ENCODE measurements around the gene HADH.
"Not testable (repeated sequence)": the region's sequence is repeated elsewhere in the genome, so short reads cannot be mapped to it uniquely, and the experiment has no call there.

HADH gene

DNA sequence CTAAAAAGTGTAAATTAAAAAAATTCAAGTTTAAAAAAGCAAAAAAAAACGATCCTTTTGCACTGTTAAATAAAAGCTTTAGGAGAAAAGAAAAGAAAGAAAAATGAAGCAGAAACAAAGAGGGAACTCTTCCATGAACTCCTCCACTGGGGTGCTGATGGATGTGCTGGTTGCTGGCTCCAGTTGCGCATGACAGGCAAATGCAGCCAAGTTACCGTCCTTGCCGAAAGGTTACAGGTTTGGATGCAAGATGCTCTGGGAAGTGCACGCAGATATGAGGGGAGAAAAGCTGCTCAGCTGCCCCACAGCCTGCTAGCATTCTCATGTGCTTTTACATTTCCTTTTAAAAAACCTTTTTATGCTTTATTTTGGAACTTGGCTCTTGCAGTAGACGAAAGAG, 58.5 kb downstream of the HADH start:
- no peak overlapping the region for H3K4me3 Mint-ChIP-seq
- ATAC-seq (replicated peaks) (no peak), DNase-seq (no peak)
- H3K27ac Mint-ChIP-seq = no peak overlapping the region
- H3K27me3 Mint-ChIP-seq = no peaks in the 10 kb centered on the region
- H3K36me3 Mint-ChIP-seq (ENCODE audit: insufficient read depth) = peaks cover 17% of the 10 kb centered on the region
- H3K4me1 Mint-ChIP-seq (ENCODE audit: low read depth in 2 of 2) = peaks cover 11 to 16% of the 10 kb centered on the region in 2 donors
- no peaks in the 10 kb centered on the region for H3K9me3 Mint-ChIP-seq

DNA sequence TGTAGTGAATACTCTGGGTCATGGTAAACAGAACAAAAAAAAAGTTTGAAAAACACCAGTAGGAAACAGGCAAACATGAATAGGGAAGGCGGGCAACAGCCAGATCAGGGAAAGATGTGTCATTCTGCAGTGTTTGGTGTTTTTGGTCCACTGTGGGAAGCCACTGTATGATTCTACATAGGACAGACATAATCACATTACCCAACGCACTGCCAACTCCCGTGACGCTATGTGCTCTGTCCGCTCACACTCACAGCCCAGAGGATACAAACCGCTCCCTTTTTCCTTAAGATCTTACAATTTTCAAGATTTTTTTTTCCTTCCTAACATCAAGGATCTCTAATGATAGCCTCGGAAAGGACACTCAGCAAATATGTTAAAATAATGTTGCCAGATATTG, 59.3 kb downstream of the HADH start:
- DNase-seq = no peak
- ATAC-seq (replicated peaks) = no peak
- Mint-ChIP-seq H3K36me3 (ENCODE audit: insufficient read depth) (peaks cover 17% of the 10 kb centered on the region), H3K9me3 (no peaks in the 10 kb centered on the region), H3K27ac (peak overlapping the region; percentile 84 to 93), H3K27me3 (peaks cover 0 to 5% of the 10 kb centered on the region in 2 donors), H3K4me3 (peak overlapping the region; percentile 80 to 84), H3K4me1 (ENCODE audit: low read depth in 2 of 2) (peaks cover 11 to 16% of the 10 kb centered on the region in 2 donors)

DNA sequence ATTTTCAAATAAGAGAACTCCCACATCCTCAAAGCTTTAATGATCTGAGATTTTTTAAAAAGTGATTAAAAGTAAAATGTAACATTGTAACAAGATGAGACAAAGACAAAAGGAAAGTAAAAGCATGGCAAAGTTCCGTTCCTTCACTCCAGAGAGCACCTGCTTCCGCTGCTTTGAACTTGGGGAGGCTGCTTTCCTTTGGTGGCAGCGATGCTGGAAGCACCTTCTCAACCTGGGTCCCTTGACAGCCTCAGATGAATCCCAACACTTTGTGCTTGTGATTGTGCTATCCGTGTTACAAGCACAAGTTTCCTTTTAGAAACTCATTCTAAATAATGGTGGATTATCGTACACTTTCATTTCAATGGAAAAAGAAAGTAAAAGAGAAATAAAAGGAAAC, 59.7 kb downstream of the HADH start:
- H3K4me1 Mint-ChIP-seq (ENCODE audit: low read depth in 2 of 2) = peaks cover 11 to 14% of the 10 kb centered on the region in 2 donors
- peaks cover 17% of the 10 kb centered on the region for H3K36me3 Mint-ChIP-seq (ENCODE audit: insufficient read depth)
- H3K27me3 Mint-ChIP-seq = peaks cover 0 to 8% of the 10 kb centered on the region in 2 donors
- no peak for DNase-seq
- peak overlapping the region; percentile 84 to 93 for H3K27ac Mint-ChIP-seq
- peak; percentile 31 for ATAC-seq (replicated peaks)
- H3K4me3 Mint-ChIP-seq = peak overlapping the region; percentile 80 to 84
- no peaks in the 10 kb centered on the region for H3K9me3 Mint-ChIP-seq

DNA sequence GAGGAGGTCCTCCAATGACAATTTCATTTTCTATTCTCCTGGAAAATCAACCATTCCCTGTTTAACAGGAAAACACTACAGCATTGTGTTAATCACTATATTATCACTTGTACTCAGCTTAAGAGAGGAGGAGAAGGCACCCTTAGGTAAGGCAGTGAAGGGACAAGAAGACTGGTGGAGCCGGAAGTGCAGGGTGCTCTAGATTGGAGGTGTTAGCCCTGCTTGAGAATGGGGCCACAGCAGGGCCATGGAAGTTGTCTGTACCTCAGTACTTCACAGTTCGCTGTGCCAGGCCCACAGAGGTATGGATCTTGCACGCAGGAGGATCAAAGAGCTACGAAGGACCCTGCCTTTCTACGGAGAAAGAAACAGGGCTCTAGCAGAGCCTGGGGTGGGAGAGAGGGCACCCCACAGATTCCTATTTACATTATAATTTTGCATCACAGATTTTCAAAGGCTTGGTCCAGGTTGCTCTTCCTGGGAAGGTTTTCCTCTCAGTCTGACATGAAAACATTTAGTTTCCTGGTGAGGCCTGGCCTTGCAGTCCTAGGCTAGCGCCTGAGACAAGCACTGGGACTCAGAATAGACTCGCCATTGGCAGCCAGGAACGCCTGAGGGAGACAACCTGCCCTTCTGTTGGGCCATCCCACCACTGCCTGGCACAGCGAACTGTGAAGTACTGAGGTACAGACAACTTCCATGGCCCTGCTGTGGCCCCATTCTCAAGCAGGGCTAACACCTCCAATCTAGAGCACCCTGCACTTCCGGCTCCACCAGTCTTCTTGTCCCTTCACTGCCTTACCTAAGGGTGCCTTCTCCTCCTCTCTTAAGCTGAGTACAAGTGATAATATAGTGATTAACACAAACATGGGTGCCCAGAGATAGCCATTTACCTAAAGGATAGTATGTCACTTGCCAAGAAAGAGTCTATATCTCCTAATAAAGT, 60.8 kb downstream of the HADH start:
- DNase-seq, H3K27me3 Mint-ChIP-seq, H3K9me3 Mint-ChIP-seq: not testable (repeated sequence)
- Mint-ChIP-seq H3K27ac (peak overlapping the region; percentile 84 to 93), H3K4me3 (peak overlapping the region; percentile 80 to 84), H3K4me1 (ENCODE audit: low read depth in 2 of 2) (peaks cover 11 to 13% of the 10 kb centered on the region in 2 donors), H3K36me3 (ENCODE audit: insufficient read depth) (peaks cover 17% of the 10 kb centered on the region)
- ATAC-seq (replicated peaks) = peak; percentile 64

DNA sequence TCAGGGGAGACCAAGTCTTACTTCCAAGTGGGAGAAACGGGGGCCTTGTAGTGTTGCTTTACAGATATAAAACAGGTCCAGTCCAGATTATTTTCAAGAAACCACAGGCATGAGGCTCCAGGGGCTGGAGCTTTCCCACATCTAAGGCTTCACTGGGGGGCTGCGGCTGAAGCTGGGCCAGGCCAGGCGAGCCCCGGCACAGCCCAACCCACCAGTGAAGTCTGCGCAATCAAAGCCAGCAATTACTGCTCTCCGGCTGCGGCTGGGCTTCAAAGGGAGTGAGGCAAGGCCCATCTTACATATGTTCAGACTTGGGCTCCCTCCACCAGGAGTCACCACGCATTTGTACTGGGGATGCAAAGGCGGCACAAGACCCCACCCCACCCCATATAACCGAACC, 61.7 kb downstream of the HADH start:
- H3K4me1 Mint-ChIP-seq (ENCODE audit: low read depth in 2 of 2) = peaks cover 11 to 13% of the 10 kb centered on the region in 2 donors
- ATAC-seq (replicated peaks) (no peak), DNase-seq (no peak)
- H3K27ac Mint-ChIP-seq = no peak overlapping the region
- no peak overlapping the region for H3K4me3 Mint-ChIP-seq
- H3K27me3 Mint-ChIP-seq = peaks cover 8 to 9% of the 10 kb centered on the region in 2 donors
- H3K9me3 Mint-ChIP-seq = no peaks in the 10 kb centered on the region
- H3K36me3 Mint-ChIP-seq (ENCODE audit: insufficient read depth) = peaks cover 17% of the 10 kb centered on the region

DNA sequence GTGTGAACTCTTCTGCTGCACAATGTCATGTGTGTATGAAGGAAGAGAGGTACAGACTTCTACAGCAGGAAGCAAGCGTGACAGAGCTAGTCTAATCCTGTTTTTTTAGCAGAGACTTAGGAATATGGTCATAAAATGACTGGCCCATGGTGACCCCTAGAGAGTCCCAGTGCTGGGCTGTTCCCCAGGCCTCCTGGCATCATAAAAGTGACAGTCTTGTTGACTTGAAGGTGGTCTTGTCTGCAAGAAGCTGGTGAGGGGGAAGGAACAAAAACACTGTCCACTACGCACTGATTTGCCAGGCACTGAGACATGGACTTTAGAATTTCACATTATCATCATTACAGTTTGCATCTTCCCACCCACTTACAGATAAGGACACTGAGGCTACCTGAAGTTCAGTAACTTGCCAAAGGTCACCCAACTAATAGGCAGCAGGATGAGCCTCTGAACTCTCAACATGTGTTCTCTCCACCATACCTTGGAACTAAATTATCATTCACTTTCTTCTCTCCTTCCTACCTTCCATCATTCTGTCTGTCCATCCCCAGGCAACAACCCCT, 63.0 kb downstream of the HADH start:
- DNase-seq (no peak), ATAC-seq (replicated peaks) (no peak)
- no peak overlapping the region for H3K4me3 Mint-ChIP-seq
- peaks cover 11% of the 10 kb centered on the region for H3K36me3 Mint-ChIP-seq (ENCODE audit: insufficient read depth)
- H3K9me3 Mint-ChIP-seq = no peaks in the 10 kb centered on the region
- peaks cover 11 to 13% of the 10 kb centered on the region in 2 donors for H3K4me1 Mint-ChIP-seq (ENCODE audit: low read depth in 2 of 2)
- peaks cover 8 to 11% of the 10 kb centered on the region in 2 donors for H3K27me3 Mint-ChIP-seq
- H3K27ac Mint-ChIP-seq = no peak overlapping the region

DNA sequence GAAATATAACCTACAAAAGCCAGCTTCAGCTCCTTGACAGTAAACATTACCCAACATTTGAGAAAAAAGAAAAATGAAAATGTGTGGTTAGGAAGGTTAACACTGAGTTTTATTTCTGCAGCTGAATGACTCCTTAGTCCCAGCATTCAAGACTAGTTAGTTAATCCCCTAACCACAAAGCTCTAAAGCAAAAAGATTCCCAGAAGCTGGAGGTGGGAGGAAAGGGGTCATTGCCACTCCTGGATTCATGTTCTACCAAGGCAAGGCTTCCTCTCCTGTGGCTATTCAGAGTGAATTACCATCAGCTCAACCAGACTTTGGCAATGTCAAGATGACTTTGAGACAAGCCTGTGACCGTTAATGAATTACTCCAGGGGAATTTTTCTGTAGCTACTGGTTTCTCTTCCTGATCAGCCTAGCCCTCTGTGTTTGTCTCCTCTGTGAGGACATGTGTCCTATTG, 63.6 kb downstream of the HADH start:
- Mint-ChIP-seq H3K36me3 (ENCODE audit: insufficient read depth) (peaks cover 10% of the 10 kb centered on the region), H3K4me1 (ENCODE audit: low read depth in 2 of 2) (peaks cover 11 to 13% of the 10 kb centered on the region in 2 donors), H3K9me3 (no peaks in the 10 kb centered on the region), H3K27ac (no peak overlapping the region), H3K27me3 (peaks cover 8 to 11% of the 10 kb centered on the region in 2 donors), H3K4me3 (no peak overlapping the region)
- no peak for ATAC-seq (replicated peaks)
- no peak for DNase-seq

DNA sequence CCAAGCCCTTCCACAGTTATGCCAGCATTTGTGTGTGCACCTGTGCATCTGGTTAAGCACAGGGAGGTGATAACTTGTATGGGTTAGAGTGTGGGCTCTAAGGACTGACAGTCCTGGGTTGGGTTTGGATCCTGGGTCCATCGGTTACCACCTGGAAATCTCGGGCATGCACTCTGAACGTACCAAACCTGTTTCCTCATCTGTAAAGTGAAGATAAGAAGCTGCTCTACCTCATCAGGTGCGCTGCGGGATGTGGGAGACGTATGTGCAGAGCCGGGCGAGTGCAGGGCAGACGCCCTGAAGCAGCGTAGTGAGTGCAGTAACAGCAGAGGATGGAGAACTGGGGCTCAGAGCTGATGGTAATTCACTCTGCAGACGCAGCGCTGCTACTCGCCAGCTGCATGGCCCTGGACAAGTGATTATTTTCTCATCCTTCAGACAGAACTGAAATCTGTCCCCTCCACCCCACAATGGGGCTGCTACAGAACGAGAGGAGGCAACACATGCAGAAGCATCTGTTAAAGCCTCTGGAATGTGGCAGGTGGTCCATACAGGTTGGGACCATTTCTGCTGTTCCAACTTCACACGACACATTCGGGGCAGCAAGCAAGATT, 64.4 kb downstream of the HADH start:
- no peak for DNase-seq
- Mint-ChIP-seq H3K4me3 (no peak overlapping the region), H3K27ac (no peak overlapping the region)

DNA sequence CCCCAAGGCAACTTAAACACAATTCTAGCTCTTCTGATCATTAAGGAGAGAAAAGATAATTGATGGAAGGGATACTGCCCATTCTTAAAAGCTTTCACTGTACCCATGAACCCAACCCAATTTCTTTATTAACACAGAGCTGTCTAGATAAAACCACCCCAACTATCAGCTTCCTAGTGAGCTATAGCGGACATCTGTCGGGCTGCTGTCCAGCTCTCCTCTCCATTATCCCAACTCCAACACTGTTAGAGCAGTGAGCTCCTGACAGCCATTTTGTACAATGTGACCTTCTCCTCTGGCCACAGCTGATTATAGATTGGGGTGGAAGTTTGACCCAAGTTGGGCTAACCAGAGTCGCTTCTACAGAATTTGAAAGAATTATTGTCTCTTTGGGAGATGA, 66.1 kb downstream of the HADH start:
- no peaks in the 10 kb centered on the region for H3K9me3 Mint-ChIP-seq
- DNase-seq (no peak), ATAC-seq (replicated peaks) (no peak)
- H3K27ac Mint-ChIP-seq = no peak overlapping the region
- H3K27me3 Mint-ChIP-seq = peaks cover 15 to 21% of the 10 kb centered on the region in 2 donors
- peaks cover 3% of the 10 kb centered on the region for H3K36me3 Mint-ChIP-seq (ENCODE audit: insufficient read depth)
- no peak overlapping the region for H3K4me3 Mint-ChIP-seq
- peaks cover 0 to 1% of the 10 kb centered on the region in 2 donors for H3K4me1 Mint-ChIP-seq (ENCODE audit: low read depth in 2 of 2)

More for the DNA sequence above, 64.4 kb downstream of the HADH start:
- peaks cover 8 to 11% of the 10 kb centered on the region in 2 donors for H3K27me3 Mint-ChIP-seq
- H3K36me3 Mint-ChIP-seq (ENCODE audit: insufficient read depth) = peaks cover 10% of the 10 kb centered on the region
- peaks cover 10 to 13% of the 10 kb centered on the region in 2 donors for H3K4me1 Mint-ChIP-seq (ENCODE audit: low read depth in 2 of 2)
- no peak for ATAC-seq (replicated peaks)
- H3K9me3 Mint-ChIP-seq = no peaks in the 10 kb centered on the region

DNA sequence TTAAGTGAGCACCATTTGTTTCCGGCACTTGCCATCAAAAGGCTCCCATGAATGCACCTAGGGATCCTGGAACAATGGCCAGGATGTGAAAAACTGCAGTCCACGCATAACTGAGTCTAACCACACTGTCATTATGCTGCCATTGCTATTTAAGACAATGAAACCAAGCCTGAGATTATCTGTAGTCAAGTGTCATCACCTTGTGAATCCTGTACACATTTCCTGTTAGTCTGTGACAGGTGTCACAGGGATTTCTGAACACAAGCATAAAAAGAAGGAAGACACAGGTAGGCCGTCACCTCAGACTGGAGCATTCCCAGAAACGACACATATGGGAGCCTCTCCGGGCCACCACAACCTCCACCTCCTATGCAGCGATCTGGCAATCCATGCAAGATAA, 66.7 kb downstream of the HADH start:
- ATAC-seq (replicated peaks) = no peak
- H3K27ac Mint-ChIP-seq = no peak overlapping the region
- no peaks in the 10 kb centered on the region for H3K9me3 Mint-ChIP-seq
- no peak overlapping the region for H3K4me3 Mint-ChIP-seq
- H3K36me3 Mint-ChIP-seq (ENCODE audit: insufficient read depth) = peaks cover 3% of the 10 kb centered on the region
- no peaks in the 10 kb centered on the region for H3K4me1 Mint-ChIP-seq (ENCODE audit: low read depth in 2 of 2)
- H3K27me3 Mint-ChIP-seq = peaks cover 16 to 23% of the 10 kb centered on the region in 2 donors
- no peak for DNase-seq

DNA sequence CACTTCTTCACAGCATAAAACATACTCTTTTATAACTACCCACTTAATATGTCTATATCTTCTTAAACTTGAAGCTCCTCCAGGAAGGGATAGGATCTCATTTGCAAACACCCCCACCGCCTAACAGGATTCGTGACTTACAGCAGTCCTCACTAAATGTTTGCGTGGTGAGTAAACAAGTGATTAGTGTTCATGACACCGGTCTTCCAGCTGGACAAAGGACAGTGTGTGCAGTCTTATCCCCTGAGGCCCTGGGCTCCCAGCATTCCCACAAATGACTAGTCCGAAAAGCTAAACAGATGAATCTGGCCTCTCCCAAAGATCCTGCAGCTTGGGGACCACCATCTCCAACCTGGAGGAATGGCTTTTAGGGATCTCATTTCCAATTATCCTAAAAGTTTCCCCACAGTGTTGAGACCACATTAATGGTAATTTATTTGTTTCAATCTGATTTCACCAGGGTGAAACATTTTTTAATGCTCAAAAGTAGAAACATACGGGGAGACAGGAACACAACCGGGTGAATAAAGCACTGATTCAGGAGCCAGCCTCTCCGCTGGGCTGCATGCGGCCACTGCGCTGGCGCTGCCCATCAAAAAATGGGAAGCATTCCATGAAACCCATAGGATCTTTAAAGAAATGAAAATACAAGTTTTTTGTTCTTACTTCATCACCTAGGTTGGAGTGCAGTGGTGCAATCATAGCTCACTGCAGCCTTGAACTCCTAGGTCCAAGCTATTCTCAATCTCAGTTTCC, 69.2 kb downstream of the HADH start:
- Mint-ChIP-seq H3K9me3 (no peaks in the 10 kb centered on the region), H3K36me3 (ENCODE audit: insufficient read depth) (peaks cover 6% of the 10 kb centered on the region), H3K27me3 (peaks cover 25 to 40% of the 10 kb centered on the region in 2 donors), H3K4me3 (no peak overlapping the region), H3K27ac (no peak overlapping the region), H3K4me1 (ENCODE audit: low read depth in 2 of 2) (no peaks in the 10 kb centered on the region)
- no peak for ATAC-seq (replicated peaks)
- no peak for DNase-seq

DNA sequence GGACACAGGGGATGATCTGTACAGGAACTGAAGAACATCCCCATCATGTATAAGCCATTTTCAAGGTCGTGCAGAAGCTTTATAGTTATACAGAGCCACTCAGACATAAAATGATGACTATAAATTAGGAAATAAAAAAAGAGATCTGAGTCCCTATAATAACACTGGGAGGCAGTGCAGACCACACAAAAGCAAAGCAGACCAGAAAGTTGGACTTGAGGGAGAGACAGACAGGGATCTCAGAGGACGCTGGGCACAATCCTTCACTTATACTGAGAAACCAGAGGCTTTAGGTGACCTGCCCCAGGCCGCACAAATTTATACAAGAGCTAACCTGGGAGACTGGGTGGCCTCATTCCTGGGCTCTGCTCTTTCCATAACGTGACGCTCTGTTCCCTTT, 70.5 kb downstream of the HADH start:
- Mint-ChIP-seq H3K36me3 (ENCODE audit: insufficient read depth) (peaks cover 6% of the 10 kb centered on the region), H3K4me3 (no peak overlapping the region), H3K27ac (no peak overlapping the region), H3K27me3 (peaks cover 21 to 40% of the 10 kb centered on the region in 2 donors), H3K9me3 (no peaks in the 10 kb centered on the region), H3K4me1 (ENCODE audit: low read depth in 2 of 2) (no peaks in the 10 kb centered on the region)
- no peak for ATAC-seq (replicated peaks)
- no peak for DNase-seq
